K562 (cell line): ENCODE results near the gene MALAT1. TPM values are rescaled to one million over a fixed set of nuclear protein-coding genes. Genes with fewer than 3 reads are reported as not detected.

ENCODE experiments used
- ADNP ChIP-seq: fragments of 200-800 bp; sonication (Bioruptor generic); IDR thresholded peaks from 2 replicates; pipeline ENCODE4 v1.6.1; 2016; ENCODE audit warnings: missing genetic modification characterization, missing compliant biosample characterization
- BCL6 ChIP-seq: fragments of 250-450 bp; sonication (Bioruptor Pico); IDR thresholded peaks from 2 replicates; pipeline ENCODE4 v1.4.0; 2020
- CHD2 ChIP-seq: IDR thresholded peaks from 2 replicates; pipeline ENCODE4 v1.6.1; 2011; ENCODE audit warnings: low read depth, low read length
- CXXC5 ChIP-seq: fragments of 250-450 bp; sonication (Bioruptor Pico); IDR thresholded peaks from 2 replicates; pipeline ENCODE4 v1.8.0; 2022; ENCODE audit warnings: inconsistent platforms, mild to moderate bottlenecking, moderate library complexity
- DIDO1 ChIP-seq: fragments of 450-650 bp; IDR thresholded peaks from 2 replicates; pipeline ENCODE4 v1.6.1; 2016; ENCODE audit warnings: low read depth, missing biosample characterization, missing genetic modification characterization
- FOXO4 ChIP-seq: fragments of 450-650 bp; formaldehyde crosslinking; IDR thresholded peaks from 2 replicates; pipeline ENCODE4 v1.4.0; 2020; ENCODE audit warnings: mild to moderate bottlenecking, moderate library complexity
- GABPA ChIP-seq: fragments of 200-800 bp; sonication (Bioruptor generic); conservative IDR thresholded peaks from 2 replicates; pipeline ENCODE4 v1.6.1; 2016; ENCODE audit warnings: low read depth, missing genetic modification characterization, missing compliant biosample characterization
- GTF2A2 ChIP-seq: IDR thresholded peaks from 2 replicates; pipeline ENCODE4 v1.6.1; 2016; ENCODE audit warnings: mild to moderate bottlenecking, missing genetic modification characterization, missing compliant biosample characterization
- KDM4B ChIP-seq, 2 experiments: fragments of 450-650 bp in 1 of 2; sonication (generic) in 1 of 2; IDR thresholded peaks; 2 replicates each; pipeline ENCODE4 v1.6.1; 2016 to 2017; ENCODE audit warnings: borderline replicate concordance in 2 of 2, antibody characterized with exemption in 1 of 2, low read depth in 1 of 2, mild to moderate bottlenecking in 1 of 2
- MEF2D ChIP-seq: conservative IDR thresholded peaks from 2 replicates; pipeline ENCODE4 v1.6.1; 2016; ENCODE audit warnings: low read depth, missing genetic modification characterization, missing compliant biosample characterization
- MITF ChIP-seq: IDR thresholded peaks from 2 replicates; pipeline ENCODE4 v1.6.1; 2014; ENCODE audit warnings: antibody characterized with exemption
- NFATC3 ChIP-seq: fragments of 450-650 bp; IDR thresholded peaks from 2 replicates; pipeline ENCODE4 v1.6.1; 2017; ENCODE audit warnings: mild to moderate bottlenecking
- NFE2L1 ChIP-seq: fragments of 450-650 bp; IDR thresholded peaks from 2 replicates; pipeline ENCODE4 v1.6.1; 2016; ENCODE audit warnings: missing genetic modification characterization, low read depth, mild to moderate bottlenecking, missing compliant biosample characterization, moderate library complexity, borderline replicate concordance
- RBM22 ChIP-seq: fragments of 200-400 bp; formaldehyde crosslinking; IDR thresholded peaks from 2 replicates; pipeline ENCODE4 v1.6.1; 2018; ENCODE audit warnings: low read length, low read depth; ENCODE audit not compliant: poor library complexity, severe bottlenecking
- RCOR1 ChIP-seq, 2 experiments: IDR thresholded peaks; 2 replicates each; pipeline ENCODE4 v1.6.1; 2012; ENCODE audit warnings: low read depth in 2 of 2, low read length in 2 of 2, borderline replicate concordance in 1 of 2, improper control_type of control experiment in 1 of 2
- SMAD2 ChIP-seq: fragments of 150-350 bp; IDR thresholded peaks from 2 replicates; pipeline ENCODE4 v1.6.1; 2014; ENCODE audit warnings: low read depth, mild to moderate bottlenecking, low read length
- SMC3 ChIP-seq: conservative IDR thresholded peaks from 2 replicates; pipeline ENCODE4 v1.6.1; 2011; ENCODE audit warnings: low read depth, low read length, improper control_type of control experiment; ENCODE audit not compliant: insufficient read depth
- SREBF1 ChIP-seq: fragments of 150-350 bp; IDR thresholded peaks from 2 replicates; pipeline ENCODE4 v1.6.1; 2014; ENCODE audit warnings: antibody characterized with exemption, low read depth, low read length, borderline replicate concordance
- TBP ChIP-seq: optimal IDR thresholded peaks from 2 replicates; pipeline ENCODE3; 2011; ENCODE audit warnings: low read depth, low read length, improper control_type of control experiment
- THRAP3 ChIP-seq: fragments of 450-650 bp; IDR thresholded peaks from 2 replicates; pipeline ENCODE4 v1.6.1; 2016; ENCODE audit warnings: mild to moderate bottlenecking, inconsistent platforms, borderline replicate concordance
- ZNF140 ChIP-seq: fragments of 250-450 bp; sonication (Bioruptor Pico); IDR thresholded peaks from 2 replicates; pipeline ENCODE4 v1.8.0; 2021; ENCODE audit warnings: moderate library complexity, mild to moderate bottlenecking, inconsistent platforms
- ZNF3 ChIP-seq: fragments of 250-450 bp; sonication (Bioruptor Pico); IDR thresholded peaks from 2 replicates; pipeline ENCODE4 v1.5.0; 2021; ENCODE audit warnings: mild to moderate bottlenecking, moderate library complexity
- ZNF79 ChIP-seq: fragments of 250-450 bp; sonication (Bioruptor Pico); IDR thresholded peaks from 2 replicates; pipeline ENCODE4 v1.4.0; 2020; ENCODE audit warnings: low read depth, mild to moderate bottlenecking, moderate library complexity
- polyA plus RNA-seq, 8 experiments: library from polyadenylated mRNA; depleted of rRNA in 4 of 8; stranded (reverse) in 5 of 8; unstranded in 3 of 8; fragments of >200 nt; fragmentation: Nextera tagmentation in 2 of 8; fragmentation: Illumina TruSeq in 1 of 8; extraction: Ambion mirVana in 2 of 8; extraction: Trizol in 1 of 8; gene quantifications; 2 replicates each; pipeline versions ENCODE4 v1.2.1 to v1.2.3, GENCODE V29; 2011 to 2014; ENCODE audit warnings: inconsistent platforms in 1 of 8, missing spikeins in 1 of 8
- total RNA-seq, 7 experiments: library from RNA; depleted of rRNA in 6 of 7; stranded (reverse); fragments of >200 nt in 6 of 7; fragmentation: Illumina TruSeq in 2 of 7; extraction: Trizol in 2 of 7; gene quantifications; 2 replicates each; pipeline versions ENCODE4 v1.2.1 to v1.2.3, GENCODE V29; 2011 to 2021; ENCODE audit warnings: low replicate concordance in 1 of 7
- TF ChIP-seq, protein P1 (sequence below), 2 experiments: fragments of 450-650 bp; IDR thresholded peaks; 2 replicates each; pipeline ENCODE4 v1.6.1; 2016

The MALAT1 gene
- total and polyA plus RNA-seq, 9 of the 15 experiments (the other 6 are each of a cell fraction or from before 2014, with no cell fraction given): 363 to 8,715 (median 2,351) TPM

GRCh38 chr11:65502555-65503367 lies 3.9 kb downstream of the MALAT1 start (continued):
- TF ChIP-seq MITF: no peak
- TF ChIP-seq BCL6 (CRISPR knock-in tag): peak; percentile 40; the same call in 1 of the 2 replicates
- TF ChIP-seq ZNF3 (CRISPR knock-in tag): peak; percentile 75; the same call in 1 of the 2 replicates
- TF ChIP-seq, protein P1, sequence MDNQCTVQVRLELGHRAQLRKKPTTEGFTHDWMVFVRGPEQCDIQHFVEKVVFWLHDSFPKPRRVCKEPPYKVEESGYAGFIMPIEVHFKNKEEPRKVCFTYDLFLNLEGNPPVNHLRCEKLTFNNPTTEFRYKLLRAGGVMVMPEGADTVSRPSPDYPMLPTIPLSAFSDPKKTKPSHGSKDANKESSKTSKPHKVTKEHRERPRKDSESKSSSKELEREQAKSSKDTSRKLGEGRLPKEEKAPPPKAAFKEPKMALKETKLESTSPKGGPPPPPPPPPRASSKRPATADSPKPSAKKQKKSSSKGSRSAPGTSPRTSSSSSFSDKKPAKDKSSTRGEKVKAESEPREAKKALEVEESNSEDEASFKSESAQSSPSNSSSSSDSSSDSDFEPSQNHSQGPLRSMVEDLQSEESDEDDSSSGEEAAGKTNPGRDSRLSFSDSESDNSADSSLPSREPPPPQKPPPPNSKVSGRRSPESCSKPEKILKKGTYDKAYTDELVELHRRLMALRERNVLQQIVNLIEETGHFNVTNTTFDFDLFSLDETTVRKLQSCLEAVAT (IDR thresholded peaks at IDR 0.05): peak; percentile 98 to 99
- no peak for TF ChIP-seq DIDO1 (tag)
- TF ChIP-seq FOXO4 (CRISPR knock-in tag): peak; percentile 94
- TF ChIP-seq ADNP (tag): no peak
- no peak for TF ChIP-seq KDM4B (IDR thresholded peaks at IDR 0.05; ENCODE audit: borderline replicate concordance in 2 of 2, low read depth in 1 of 2)
- TF ChIP-seq GABPA (tag): no peak
- TF ChIP-seq SMC3: no peak
- peak; percentile 84 for TF ChIP-seq RBM22
- no peak for TF ChIP-seq SMAD2
- no peak for TF ChIP-seq CXXC5 (CRISPR knock-in tag)
- no peak for TF ChIP-seq NFE2L1
- TF ChIP-seq TBP: no peak
- TF ChIP-seq CHD2: no peak
- no peak for TF ChIP-seq ZNF140 (CRISPR knock-in tag)
- TF ChIP-seq GTF2A2 (tag): no peak
- TF ChIP-seq NFATC3: no peak
- no peak for TF ChIP-seq SREBF1
- no peak for TF ChIP-seq ZNF79 (CRISPR knock-in tag)
- TF ChIP-seq THRAP3: peak; percentile 100
- TF ChIP-seq RCOR1 (IDR thresholded peaks at IDR 0.05; ENCODE audit: borderline replicate concordance in 1 of 2, low read depth in 2 of 2, low read length in 2 of 2): no peak
- TF ChIP-seq MEF2D (tag): no peak
